ENCODE measurements around the gene TMCO4.

The TMCO4 gene

DNA sequence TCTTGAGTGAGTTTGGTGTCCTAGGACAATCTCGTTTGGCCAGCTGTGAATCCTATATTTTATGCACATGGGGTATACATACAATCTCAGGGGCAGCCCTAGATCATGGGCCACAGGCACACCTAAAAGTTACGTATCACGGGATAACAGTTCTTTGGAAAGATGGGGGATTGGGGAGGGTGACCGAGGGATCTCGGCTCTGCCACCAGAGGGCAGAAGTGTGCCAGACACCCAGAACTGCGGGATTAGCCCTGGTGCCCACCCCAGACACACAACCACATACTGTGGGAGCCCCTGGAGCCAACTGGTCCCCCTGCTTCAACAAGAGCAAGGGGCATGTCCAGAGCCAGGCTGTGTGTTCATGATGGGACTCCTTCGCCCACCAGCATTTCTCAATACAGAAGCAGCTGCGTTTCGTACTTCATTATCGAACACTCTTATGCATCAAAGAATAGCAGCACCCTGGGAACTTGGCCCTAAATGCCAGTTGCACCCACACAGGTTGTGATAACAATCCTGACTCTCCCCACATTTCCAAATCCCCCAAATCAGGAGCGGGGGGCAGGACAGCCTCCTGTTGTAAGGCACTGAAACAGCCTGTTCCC is 37.4 kb downstream of the TMCO4 start:
- no peaks in the 10 kb centered on the region for H3K9me3 ChIP-seq (ENCODE audit: control insufficient read depth, insufficient read depth, low read length)
- H3K4me1 ChIP-seq (ENCODE audit: control insufficient read depth, insufficient read depth, low read length) = no peaks in the 10 kb centered on the region

GRCh38 chr1:19759740-19760089 is 40.0 kb downstream of the TMCO4 start:
- no peak overlapping the region for H3K4me3 ChIP-seq (ENCODE audit: low read depth, low read length)
- H3K9me3 ChIP-seq (ENCODE audit: control insufficient read depth, insufficient read depth, low read length) = no peaks in the 10 kb centered on the region
- no peaks in the 10 kb centered on the region for H3K27me3 ChIP-seq (ENCODE audit: control insufficient read depth, insufficient read depth, low read length)
- H3K27ac ChIP-seq (ENCODE audit: low read depth, low read length) = no peak overlapping the region
- no peaks in the 10 kb centered on the region for H3K36me3 ChIP-seq (ENCODE audit: control insufficient read depth, insufficient read depth, low read length)
- no peaks in the 10 kb centered on the region for H3K4me1 ChIP-seq (ENCODE audit: control insufficient read depth, insufficient read depth, low read length)
- no peak overlapping the region for H3K9ac ChIP-seq (ENCODE audit: low read depth, low read length)

More for the DNA sequence above, 37.4 kb downstream of the TMCO4 start:
- no peak overlapping the region for H3K27ac ChIP-seq (ENCODE audit: low read depth, low read length)
- H3K27me3 ChIP-seq (ENCODE audit: control insufficient read depth, insufficient read depth, low read length) = no peaks in the 10 kb centered on the region
- no peak overlapping the region for H3K9ac ChIP-seq (ENCODE audit: low read depth, low read length)
- H3K4me3 ChIP-seq (ENCODE audit: low read depth, low read length) = no peak overlapping the region
- H3K36me3 ChIP-seq (ENCODE audit: control insufficient read depth, insufficient read depth, low read length) = no peaks in the 10 kb centered on the region

GRCh38 chr1:19758227-19758830 is 41.4 kb downstream of the TMCO4 start:
- H3K9me3 ChIP-seq (ENCODE audit: control insufficient read depth, insufficient read depth, low read length) = no peaks in the 10 kb centered on the region
- H3K27me3 ChIP-seq (ENCODE audit: control insufficient read depth, insufficient read depth, low read length) = no peaks in the 10 kb centered on the region
- H3K36me3 ChIP-seq (ENCODE audit: control insufficient read depth, insufficient read depth, low read length) = no peaks in the 10 kb centered on the region
- no peak overlapping the region for H3K9ac ChIP-seq (ENCODE audit: low read depth, low read length)
- H3K4me3 ChIP-seq (ENCODE audit: low read depth, low read length) = no peak overlapping the region
- no peaks in the 10 kb centered on the region for H3K4me1 ChIP-seq (ENCODE audit: control insufficient read depth, insufficient read depth, low read length)
- H3K27ac ChIP-seq (ENCODE audit: low read depth, low read length) = no peak overlapping the region

- H3K36me3 ChIP-seq (ENCODE audit: control insufficient read depth, insufficient read depth, low read length) = no peaks in the 10 kb centered on the region
- no peak overlapping the region for H3K27ac ChIP-seq (ENCODE audit: low read depth, low read length)
- H3K9ac ChIP-seq (ENCODE audit: low read depth, low read length) = no peak overlapping the region
- H3K27me3 ChIP-seq (ENCODE audit: control insufficient read depth, insufficient read depth, low read length) = no peaks in the 10 kb centered on the region
- H3K4me3 ChIP-seq (ENCODE audit: low read depth, low read length) = no peak overlapping the region
- H3K9me3 ChIP-seq (ENCODE audit: control insufficient read depth, insufficient read depth, low read length) = no peaks in the 10 kb centered on the region
- no peaks in the 10 kb centered on the region for H3K4me1 ChIP-seq (ENCODE audit: control insufficient read depth, insufficient read depth, low read length)
Measured at GRCh38 chr1:19757641-19758040, 42.1 kb downstream of the TMCO4 start.

DNA sequence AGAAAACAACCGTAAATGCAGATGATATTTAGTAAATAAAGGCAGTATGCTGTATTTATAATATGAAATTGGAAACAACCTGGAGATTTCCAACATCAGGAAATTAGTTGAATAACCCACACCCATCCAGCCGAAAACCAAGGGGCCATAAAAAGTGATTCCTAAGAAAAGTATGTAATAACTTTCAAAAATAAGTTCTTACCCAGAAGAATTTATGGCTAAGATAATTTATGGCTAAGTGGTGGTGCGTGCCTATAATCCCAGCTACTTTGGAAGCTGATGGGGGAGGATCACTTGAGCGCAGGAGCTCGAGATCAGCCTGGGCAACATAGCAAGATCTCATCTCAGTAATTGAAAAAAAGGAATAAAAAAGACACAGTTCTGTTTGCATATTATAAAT is 43.2 kb downstream of the TMCO4 start:
- no peaks in the 10 kb centered on the region for H3K36me3 ChIP-seq (ENCODE audit: control insufficient read depth, insufficient read depth, low read length)

DNA sequence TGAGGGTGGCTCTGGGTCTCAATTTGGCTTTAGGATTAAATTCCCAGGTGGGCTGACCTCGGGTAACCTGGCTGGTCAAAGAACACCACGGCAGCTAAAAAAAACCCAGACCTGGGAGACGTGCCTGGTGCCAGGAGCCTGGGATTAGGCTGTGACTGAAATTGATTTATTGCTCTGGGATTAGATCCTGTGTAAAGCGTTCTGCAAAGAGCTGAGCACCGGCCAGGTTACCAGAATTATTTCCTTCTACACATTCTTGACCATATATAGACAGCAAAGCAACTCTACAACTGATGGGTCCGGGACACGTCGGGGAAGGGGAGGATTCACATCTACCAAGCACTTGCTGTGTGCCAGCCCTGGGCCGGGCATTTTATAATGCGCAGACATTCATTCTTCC is 45.2 kb downstream of the TMCO4 start:
- Histone ChIP-seq H3K36me3 (ENCODE audit: control insufficient read depth, insufficient read depth, low read length) (no peaks in the 10 kb centered on the region), H3K4me1 (ENCODE audit: control insufficient read depth, insufficient read depth, low read length) (no peaks in the 10 kb centered on the region), H3K9me3 (ENCODE audit: control insufficient read depth, insufficient read depth, low read length) (no peaks in the 10 kb centered on the region), H3K27me3 (ENCODE audit: control insufficient read depth, insufficient read depth, low read length) (no peaks in the 10 kb centered on the region), H3K4me3 (ENCODE audit: low read depth, low read length) (no peak overlapping the region), H3K27ac (ENCODE audit: low read depth, low read length) (no peak overlapping the region), H3K9ac (ENCODE audit: low read depth, low read length) (no peak overlapping the region)

More for the DNA sequence above, 43.2 kb downstream of the TMCO4 start:
- Histone ChIP-seq H3K4me3 (ENCODE audit: low read depth, low read length) (no peak overlapping the region), H3K9ac (ENCODE audit: low read depth, low read length) (no peak overlapping the region), H3K9me3 (ENCODE audit: control insufficient read depth, insufficient read depth, low read length) (no peaks in the 10 kb centered on the region), H3K4me1 (ENCODE audit: control insufficient read depth, insufficient read depth, low read length) (no peaks in the 10 kb centered on the region), H3K27me3 (ENCODE audit: control insufficient read depth, insufficient read depth, low read length) (no peaks in the 10 kb centered on the region), H3K27ac (ENCODE audit: low read depth, low read length) (no peak overlapping the region)

DNA sequence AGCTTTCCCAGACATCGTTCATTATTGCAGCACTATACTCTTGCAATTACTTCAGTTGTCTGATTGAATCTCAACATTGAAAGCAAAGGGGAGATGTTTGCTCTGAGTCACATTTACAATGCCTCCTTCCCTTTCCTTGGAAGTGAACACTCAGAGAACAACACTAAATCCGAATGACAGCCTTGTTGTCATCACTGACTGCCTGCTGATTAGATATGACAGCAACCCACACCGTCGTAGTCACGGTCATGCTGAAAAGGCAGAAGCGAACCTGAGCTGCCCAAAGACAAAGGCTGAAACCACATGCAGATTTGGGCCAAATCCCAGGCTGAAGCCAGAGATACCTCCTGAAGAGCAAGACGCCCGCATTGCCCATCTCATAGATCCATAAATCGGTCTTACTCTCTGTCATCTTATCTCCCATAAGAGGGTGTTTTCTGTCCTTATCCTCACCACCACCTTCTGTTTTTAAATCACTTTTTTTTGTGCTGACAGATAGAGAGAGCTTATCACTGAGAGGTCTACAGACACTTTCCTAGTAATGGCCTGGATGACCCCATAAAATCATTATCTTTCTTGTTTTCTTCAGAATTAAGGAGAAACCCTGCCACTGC is 47.5 kb downstream of the TMCO4 start:
- no peak overlapping the region for H3K4me3 ChIP-seq (ENCODE audit: low read depth, low read length)
- H3K27me3 ChIP-seq (ENCODE audit: control insufficient read depth, insufficient read depth, low read length) = no peaks in the 10 kb centered on the region
- no peaks in the 10 kb centered on the region for H3K4me1 ChIP-seq (ENCODE audit: control insufficient read depth, insufficient read depth, low read length)
- no peaks in the 10 kb centered on the region for H3K9me3 ChIP-seq (ENCODE audit: control insufficient read depth, insufficient read depth, low read length)
- H3K9ac ChIP-seq (ENCODE audit: low read depth, low read length) = no peak overlapping the region
- no peak overlapping the region for H3K27ac ChIP-seq (ENCODE audit: low read depth, low read length)
- H3K36me3 ChIP-seq (ENCODE audit: control insufficient read depth, insufficient read depth, low read length) = no peaks in the 10 kb centered on the region

DNA sequence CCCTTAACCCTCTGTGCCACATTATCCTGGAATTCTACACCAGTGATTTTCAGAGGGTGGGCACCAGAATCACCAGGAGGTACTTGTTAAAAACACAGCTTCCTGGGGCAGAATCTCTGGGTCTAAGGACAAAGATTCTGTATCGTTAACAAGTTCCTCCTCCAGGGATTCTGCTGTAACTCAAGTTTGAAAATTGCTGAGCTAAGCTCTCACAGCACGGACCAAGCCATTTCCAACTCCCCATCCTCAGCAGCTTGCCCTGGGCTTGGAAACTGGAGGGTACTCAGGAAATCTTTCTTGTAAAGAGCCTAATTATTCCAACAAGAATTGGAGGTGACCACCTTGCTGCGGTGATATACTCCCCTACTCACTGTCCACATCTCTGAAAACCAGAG is 48.8 kb downstream of the TMCO4 start:
- no peaks in the 10 kb centered on the region for H3K4me1 ChIP-seq (ENCODE audit: control insufficient read depth, insufficient read depth, low read length)
- H3K9ac ChIP-seq (ENCODE audit: low read depth, low read length) = no peak overlapping the region
- H3K4me3 ChIP-seq (ENCODE audit: low read depth, low read length) = no peak overlapping the region
- H3K27ac ChIP-seq (ENCODE audit: low read depth, low read length) = no peak overlapping the region
- H3K36me3 ChIP-seq (ENCODE audit: control insufficient read depth, insufficient read depth, low read length) = no peaks in the 10 kb centered on the region
- no peaks in the 10 kb centered on the region for H3K9me3 ChIP-seq (ENCODE audit: control insufficient read depth, insufficient read depth, low read length)
- no peaks in the 10 kb centered on the region for H3K27me3 ChIP-seq (ENCODE audit: control insufficient read depth, insufficient read depth, low read length)

- no peaks in the 10 kb centered on the region for H3K9me3 ChIP-seq (ENCODE audit: control insufficient read depth, insufficient read depth, low read length)
- H3K4me3 ChIP-seq (ENCODE audit: low read depth, low read length) = no peak overlapping the region
- no peaks in the 10 kb centered on the region for H3K27me3 ChIP-seq (ENCODE audit: control insufficient read depth, insufficient read depth, low read length)
- H3K4me1 ChIP-seq (ENCODE audit: control insufficient read depth, insufficient read depth, low read length) = no peaks in the 10 kb centered on the region
- no peak overlapping the region for H3K9ac ChIP-seq (ENCODE audit: low read depth, low read length)
- no peaks in the 10 kb centered on the region for H3K36me3 ChIP-seq (ENCODE audit: control insufficient read depth, insufficient read depth, low read length)
- H3K27ac ChIP-seq (ENCODE audit: low read depth, low read length) = no peak overlapping the region
Measured at GRCh38 chr1:19750101-19750881, 49.4 kb downstream of the TMCO4 start.

- H3K9me3 ChIP-seq (ENCODE audit: control insufficient read depth, insufficient read depth, low read length) = no peaks in the 10 kb centered on the region
- H3K9ac ChIP-seq (ENCODE audit: low read depth, low read length) = no peak overlapping the region
- H3K4me1 ChIP-seq (ENCODE audit: control insufficient read depth, insufficient read depth, low read length) = no peaks in the 10 kb centered on the region
- H3K27me3 ChIP-seq (ENCODE audit: control insufficient read depth, insufficient read depth, low read length) = no peaks in the 10 kb centered on the region
- no peaks in the 10 kb centered on the region for H3K36me3 ChIP-seq (ENCODE audit: control insufficient read depth, insufficient read depth, low read length)
- H3K4me3 ChIP-seq (ENCODE audit: low read depth, low read length) = no peak overlapping the region
- H3K27ac ChIP-seq (ENCODE audit: low read depth, low read length) = no peak overlapping the region
Measured at GRCh38 chr1:19749685-19750084, 50.0 kb downstream of the TMCO4 start.

DNA sequence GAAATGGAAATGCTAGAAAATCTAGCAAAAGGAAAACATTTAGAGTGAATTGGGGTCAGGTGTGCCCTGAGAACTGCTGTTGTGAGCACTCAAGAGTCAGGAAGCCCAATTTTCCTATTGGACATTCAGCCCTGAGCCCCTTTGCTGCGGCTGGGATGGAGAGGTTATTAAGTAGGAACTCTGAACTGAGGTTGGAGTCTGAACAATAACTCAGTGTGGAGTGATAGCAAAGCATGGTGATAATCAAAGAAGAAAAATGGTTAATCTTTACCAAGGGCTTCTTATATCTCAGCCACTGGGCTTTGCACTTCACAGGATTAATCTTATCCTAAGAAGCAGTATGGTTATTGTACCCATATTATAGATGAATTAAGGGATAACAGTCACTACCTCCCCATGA is 52.0 kb downstream of the TMCO4 start:
- no peak overlapping the region for H3K4me3 ChIP-seq (ENCODE audit: low read depth, low read length)
- no peak overlapping the region for H3K9ac ChIP-seq (ENCODE audit: low read depth, low read length)
- no peaks in the 10 kb centered on the region for H3K9me3 ChIP-seq (ENCODE audit: control insufficient read depth, insufficient read depth, low read length)
- no peaks in the 10 kb centered on the region for H3K27me3 ChIP-seq (ENCODE audit: control insufficient read depth, insufficient read depth, low read length)
- no peaks in the 10 kb centered on the region for H3K4me1 ChIP-seq (ENCODE audit: control insufficient read depth, insufficient read depth, low read length)
- H3K27ac ChIP-seq (ENCODE audit: low read depth, low read length) = no peak overlapping the region
- H3K36me3 ChIP-seq (ENCODE audit: control insufficient read depth, insufficient read depth, low read length) = no peaks in the 10 kb centered on the region
